A549 (cell line): ENCODE measurements around the gene CERS6. TPM values are rescaled to one million over a fixed set of nuclear protein-coding genes. Genes with fewer than 3 reads are reported as not detected.

ENCODE experiments used
- ATAC-seq, 2 experiments: fragments of 200-7000 bp in 1 of 2; fragments of >200 bp in 1 of 2; cut with Nextera tagmentation in 1 of 2; cut with Tn5 transposase in 1 of 2; 3 replicates each; pipeline versions ENCODE4 v1.8.0 to v1.9.1; 2018 to 2020; ENCODE audit warnings: mild to moderate bottlenecking in 1 of 2, moderate library complexity in 1 of 2
- CTCF ChIA-PET: fragments of 300-600 bp; sonication (Branson Sonifier 250); formaldehyde crosslinking; extraction: SDS; loops from one replicate; lab custom pipeline; 2021; ENCODE audit warnings: antibody characterized with exemption, inconsistent platforms; lab: Yijun Ruan, JAX
- POLR2A ChIA-PET: fragments of 350-600 bp; formaldehyde crosslinking; extraction: SDS; loops from one replicate; lab custom pipeline; 2021; ENCODE audit warnings: antibody characterized with exemption, inconsistent platforms; lab: Yijun Ruan, JAX
- DNase-seq, 2 experiments: peaks; one replicate each; pipeline versions ENCODE4 v3.0.0 to v3.0.0-alpha.2; 2011 to 2016; ENCODE audit warnings: low read depth in 1 of 2, low spot score in 1 of 2
- FAIRE-seq: peaks from 2 replicates; lab custom pipeline; 2011; peaks lifted over from hg19 to GRCh38; lab: Jason Lieb, UNC
- H3K27ac ChIP-seq, 2 experiments: fragments of >200 bp; sonication (Bioruptor Twin); formaldehyde crosslinking; 3 replicates each; pipeline ENCODE4 v1.5.1; 2016 to 2017
- H3K4me1 ChIP-seq: fragments of >200 bp; sonication (Bioruptor Twin); formaldehyde crosslinking; 3 replicates; pipeline ENCODE4 v1.6.1; 2016
- H3K4me2 ChIP-seq: fragments of >200 bp; sonication (Bioruptor Twin); formaldehyde crosslinking; 3 replicates; pipeline ENCODE4 v1.6.1; 2016
- H3K4me3 ChIP-seq: fragments of >200 bp; sonication (Bioruptor Twin); formaldehyde crosslinking; 3 replicates; pipeline ENCODE4 v1.5.1; 2016
- H3K9me3 ChIP-seq: fragments of >200 bp; sonication (Bioruptor Twin); formaldehyde crosslinking; 3 replicates; pipeline ENCODE4 v1.6.1; 2016
- CBX2 ChIP-seq: fragments of 200-600 bp; sonication (generic); IDR thresholded peaks from 2 replicates; pipeline ENCODE4 v1.6.1; 2016; ENCODE audit warnings: low read depth, mild to moderate bottlenecking, borderline replicate concordance
- CHD2 ChIP-seq: fragments of 150-350 bp; IDR thresholded peaks from 2 replicates; pipeline ENCODE4 v1.6.1; 2014; ENCODE audit warnings: low read length; ENCODE audit not compliant: partially characterized antibody
- CHD4 ChIP-seq: fragments of 200-600 bp; sonication (generic); IDR thresholded peaks from 2 replicates; pipeline ENCODE4 v1.6.1; 2016; ENCODE audit warnings: antibody characterized with exemption, mild to moderate bottlenecking, borderline replicate concordance
- E2F6 ChIP-seq: IDR thresholded peaks from 2 replicates; pipeline ENCODE4 v1.6.1; 2012; ENCODE audit warnings: low read depth, borderline replicate concordance
- ESRRA ChIP-seq: fragments of 150-350 bp; IDR thresholded peaks from 2 replicates; pipeline ENCODE4 v1.6.1; 2014; ENCODE audit warnings: mild to moderate bottlenecking, low read length, borderline replicate concordance
- FOSB ChIP-seq: fragments of 250-450 bp; sonication (Bioruptor Pico); IDR thresholded peaks from 2 replicates; pipeline ENCODE4 v1.5.0; 2020; ENCODE audit warnings: mild to moderate bottlenecking, moderate library complexity
- FOSL2 ChIP-seq, 2 experiments: fragments of 450-650 bp in 1 of 2; fragments of >200 bp in 1 of 2; sonication (Bioruptor Twin) in 1 of 2; formaldehyde crosslinking; IDR thresholded peaks; 2 replicates each; pipeline versions ENCODE4 v1.5.0 to v1.6.1; 2016 to 2020; ENCODE audit warnings: mild to moderate bottlenecking in 1 of 2, moderate library complexity in 1 of 2
- HEYL ChIP-seq: fragments of 250-450 bp; sonication (Bioruptor Pico); IDR thresholded peaks from 2 replicates; pipeline ENCODE4 v1.8.0; 2021; ENCODE audit warnings: mild to moderate bottlenecking, moderate library complexity
- HOXA7 ChIP-seq: fragments of 250-450 bp; sonication (Bioruptor Pico); IDR thresholded peaks from 2 replicates; pipeline ENCODE4 v1.5.0; 2020; ENCODE audit warnings: mild to moderate bottlenecking, moderate library complexity
- HOXB13 ChIP-seq: fragments of 250-450 bp; sonication (Bioruptor Pico); IDR thresholded peaks from 2 replicates; pipeline ENCODE4 v1.5.0; 2020; ENCODE audit warnings: low read depth, mild to moderate bottlenecking, moderate library complexity
- JUN ChIP-seq, 2 experiments: fragments of >200 bp; sonication (Bioruptor Twin); formaldehyde crosslinking; IDR thresholded peaks; 2 replicates in 1 of 2; 3 replicates in 1 of 2; pipeline ENCODE4 v1.6.1; 2016 to 2017
- JUNB ChIP-seq: fragments of >200 bp; sonication (Bioruptor Twin); formaldehyde crosslinking; IDR thresholded peaks from 2 replicates; pipeline ENCODE4 v1.6.1; 2016
- KDM1A ChIP-seq: fragments of 200-600 bp; sonication (generic); IDR thresholded peaks from 2 replicates; pipeline ENCODE4 v1.6.1; 2016; ENCODE audit warnings: low read depth, mild to moderate bottlenecking
- MAFK ChIP-seq: fragments of 450-650 bp; IDR thresholded peaks from 2 replicates; pipeline ENCODE4 v1.6.1; 2014; ENCODE audit not compliant: partially characterized antibody
- MYC ChIP-seq: IDR thresholded peaks from 2 replicates; pipeline ENCODE4 v1.6.1; 2012; ENCODE audit warnings: mild to moderate bottlenecking, inconsistent platforms, low read length, improper control_type of control experiment, borderline replicate concordance
- NR3C1 ChIP-seq: fragments of >200 bp; sonication (Bioruptor Twin); formaldehyde crosslinking; IDR thresholded peaks from 3 replicates; pipeline ENCODE4 v1.6.1; 2017
- PHF8 ChIP-seq: fragments of 200-600 bp; sonication (generic); IDR thresholded peaks from 2 replicates; pipeline ENCODE4 v1.6.1; 2016; ENCODE audit warnings: low read depth, mild to moderate bottlenecking, antibody characterized with exemption, moderate library complexity, borderline replicate concordance
- RAD21 ChIP-seq, 2 experiments: fragments of >200 bp in 1 of 2; sonication (Bioruptor Twin) in 1 of 2; formaldehyde crosslinking in 1 of 2; IDR thresholded peaks in 1 of 2; conservative IDR thresholded peaks in 1 of 2; 2 replicates in 1 of 2; 3 replicates in 1 of 2; pipeline ENCODE4 v1.6.1; 2012 to 2018; ENCODE audit warnings: inconsistent platforms in 1 of 2
- RARB ChIP-seq: fragments of 250-450 bp; sonication (Bioruptor Pico); IDR thresholded peaks from 2 replicates; pipeline ENCODE4 v1.8.0; 2021; ENCODE audit warnings: mild to moderate bottlenecking, moderate library complexity
- REST ChIP-seq: fragments of 200-600 bp; sonication (generic); IDR thresholded peaks from 2 replicates; pipeline ENCODE4 v1.6.1; 2016; ENCODE audit warnings: antibody characterized with exemption, mild to moderate bottlenecking, moderate library complexity
- RNF2 ChIP-seq: fragments of 200-600 bp; sonication (generic); IDR thresholded peaks from 2 replicates; pipeline ENCODE4 v1.6.1; 2016; ENCODE audit warnings: low read depth, mild to moderate bottlenecking, antibody characterized with exemption, moderate library complexity, borderline replicate concordance
- SREBF2 ChIP-seq: fragments of 450-650 bp; IDR thresholded peaks from 2 replicates; pipeline ENCODE4 v1.6.1; 2014; ENCODE audit warnings: mild to moderate bottlenecking, moderate library complexity
- TFCP2L1 ChIP-seq: fragments of 250-450 bp; sonication (Bioruptor Pico); IDR thresholded peaks from 2 replicates; pipeline ENCODE4 v1.5.0; 2021; ENCODE audit warnings: mild to moderate bottlenecking
- TP53 ChIP-seq: fragments of 250-450 bp; sonication (Bioruptor Pico); IDR thresholded peaks from 2 replicates; pipeline ENCODE4 v1.5.0; 2021; ENCODE audit warnings: mild to moderate bottlenecking, moderate library complexity
- WGBS: methylation state at CpG from one replicate; pipeline ENCODE4 v1.1.6; 2017; ENCODE audit errors: missing lambda C conversion rate; 5-methylcytosine and 5-hydroxymethylcytosine counted together
- polyA plus RNA-seq, 4 experiments: library from polyadenylated mRNA; depleted of rRNA in 3 of 4; stranded (reverse); fragments of >200 nt; fragmentation: RNase III in 1 of 4; extraction: RNeasy Plus Mini Kit Qiagen cat#74134 plus additional on column Dnase treatment in 1 of 4; gene quantifications; 2 replicates in 3 of 4; 3 replicates in 1 of 4; pipeline ENCODE4 v1.2.3, GENCODE V29; 2011 to 2017
- TF ChIP-seq, protein P1 (sequence below): fragments of 450-650 bp; IDR thresholded peaks from 2 replicates; pipeline ENCODE4 v1.6.1; 2014; ENCODE audit warnings: antibody characterized with exemption
- TF ChIP-seq, protein P2 (sequence below): fragments of 250-450 bp; sonication (Bioruptor Pico); IDR thresholded peaks from 2 replicates; pipeline ENCODE4 v1.5.0; 2020; ENCODE audit warnings: low read depth, mild to moderate bottlenecking, moderate library complexity

The CERS6 gene
- polyA plus RNA-seq, 2 of the 4 experiments (the other 2 are of a cell fraction), result 12.0 to 16.9 TPM

DNA sequence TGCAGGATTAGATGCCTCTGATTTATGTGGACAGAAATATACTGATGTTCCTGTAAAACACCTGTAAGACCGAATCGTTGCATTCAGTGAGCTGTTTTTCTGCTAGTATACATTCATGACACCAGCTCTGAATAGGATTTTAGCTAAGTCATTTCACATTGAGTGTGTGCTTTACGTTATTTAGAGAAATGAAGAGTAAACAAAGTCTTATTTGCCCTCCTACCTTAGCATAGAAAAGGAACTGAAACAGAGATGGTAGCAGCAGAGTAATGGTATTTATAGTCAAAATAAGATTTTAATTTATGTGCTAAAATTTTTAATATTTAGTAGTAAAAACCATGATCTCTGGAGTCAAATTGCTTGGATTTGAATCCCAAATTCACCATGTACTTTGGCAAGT is 168.0 kb downstream of the CERS6 start:
- no peak for ATAC-seq
- DNase-seq, result no peak
- no peak for TF ChIP-seq CBX2
- no peak for TF ChIP-seq NR3C1
- no peak for TF ChIP-seq RAD21 (conservative IDR thresholded peaks at IDR 0.05 in 1 of 2, IDR thresholded peaks at IDR 0.05 in 1 of 2)
- TF ChIP-seq, protein P1, sequence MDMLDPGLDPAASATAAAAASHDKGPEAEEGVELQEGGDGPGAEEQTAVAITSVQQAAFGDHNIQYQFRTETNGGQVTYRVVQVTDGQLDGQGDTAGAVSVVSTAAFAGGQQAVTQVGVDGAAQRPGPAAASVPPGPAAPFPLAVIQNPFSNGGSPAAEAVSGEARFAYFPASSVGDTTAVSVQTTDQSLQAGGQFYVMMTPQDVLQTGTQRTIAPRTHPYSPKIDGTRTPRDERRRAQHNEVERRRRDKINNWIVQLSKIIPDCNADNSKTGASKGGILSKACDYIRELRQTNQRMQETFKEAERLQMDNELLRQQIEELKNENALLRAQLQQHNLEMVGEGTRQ, result no peak
- no peak for TF ChIP-seq HOXB13 (CRISPR knock-in tag)
- no peak for TF ChIP-seq RARB (CRISPR knock-in tag)
- TF ChIP-seq HOXA7 (CRISPR knock-in tag), result no peak
- TF ChIP-seq HEYL, result no peak
- no peak for TF ChIP-seq FOSL2 (IDR thresholded peaks at IDR 0.05)
- no peak for TF ChIP-seq FOSL2 (CRISPR knock-in tag; IDR thresholded peaks at IDR 0.05)
- no peak for TF ChIP-seq TFCP2L1 (CRISPR knock-in tag)
- TF ChIP-seq RNF2, result no peak
- TF ChIP-seq MYC, result no peak
- TF ChIP-seq CHD4, result no peak
- TF ChIP-seq, all 56 proteins: peak for 0
- Histone ChIP-seq H3K4me3 (no peak overlapping the region), H3K27ac (no peak overlapping the region), H3K4me2 (no peak overlapping the region), H3K4me1 (peaks cover 15% of the 10 kb centered on the region), H3K9me3 (no peaks in the 10 kb centered on the region)
- ChIA-PET POLR2A (no interaction called here), CTCF (interaction anchor here (1.5 kb wide), 1 partner anchor 9 kb away, joined by 4 read pairs; no protein-coding TSS in a partner anchor)
- no peak for FAIRE-seq
- 89% methylated on average over 3 of the region's 3 CpGs for WGBS

DNA sequence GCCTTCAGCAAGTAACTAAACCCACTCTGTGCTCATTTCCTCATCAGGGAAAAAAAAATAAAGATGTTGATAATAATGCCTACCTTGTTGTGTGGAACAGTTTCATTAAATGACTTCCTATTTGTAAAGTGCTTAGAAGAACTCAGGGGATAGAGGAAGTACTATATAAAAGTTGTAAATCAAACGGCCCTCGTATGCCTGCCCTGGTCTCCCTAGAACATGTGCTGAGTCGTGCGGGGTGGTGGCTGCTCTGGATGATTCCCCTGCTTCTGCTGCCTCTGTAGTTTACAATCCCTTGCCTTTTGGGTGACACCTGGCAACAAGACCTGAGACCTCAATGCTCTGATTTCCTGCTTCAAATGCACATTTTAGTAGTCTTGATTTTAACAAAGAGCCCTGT is 170.0 kb downstream of the CERS6 start:
- WGBS, result 89% methylated on average over 4 of the region's 4 CpGs
- POLR2A ChIA-PET, result no interaction called here
- TF ChIP-seq JUN (IDR thresholded peaks at IDR 0.05) (no peak), TP53 (CRISPR knock-in tag) (no peak), HEYL (no peak), E2F6 (no peak), PHF8 (no peak), FOSB (no peak), JUNB (no peak), ESRRA (no peak), HOXA7 (CRISPR knock-in tag) (no peak), REST (no peak), CHD2 (no peak), SREBF2 (no peak), HOXB13 (CRISPR knock-in tag) (no peak), MAFK (no peak), KDM1A (no peak)
- TF ChIP-seq, protein P2, sequence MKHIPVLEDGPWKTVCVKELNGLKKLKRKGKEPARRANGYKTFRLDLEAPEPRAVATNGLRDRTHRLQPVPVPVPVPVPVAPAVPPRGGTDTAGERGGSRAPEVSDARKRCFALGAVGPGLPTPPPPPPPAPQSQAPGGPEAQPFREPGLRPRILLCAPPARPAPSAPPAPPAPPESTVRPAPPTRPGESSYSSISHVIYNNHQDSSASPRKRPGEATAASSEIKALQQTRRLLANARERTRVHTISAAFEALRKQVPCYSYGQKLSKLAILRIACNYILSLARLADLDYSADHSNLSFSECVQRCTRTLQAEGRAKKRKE (CRISPR knock-in tag), result no peak
- Histone ChIP-seq H3K9me3 (no peaks in the 10 kb centered on the region), H3K4me2 (no peak overlapping the region), H3K27ac (no peak overlapping the region), H3K4me3 (no peak overlapping the region), H3K4me1 (peaks cover 15% of the 10 kb centered on the region)
- FAIRE-seq (no peak), DNase-seq (no peak), ATAC-seq (no peak)
- CTCF ChIA-PET, result no interaction called here
